ENCODE measurements around the gene NRXN3. TPM values are rescaled to one million over a fixed set of nuclear protein-coding genes. Genes with fewer than 3 reads are reported as not detected.

The NRXN3 gene
- total and polyA plus RNA-seq, 4 donors: 0.07 to 1.2 (median 0.23) TPM

GRCh38 chr14:79904497-79904896 is 1734.3 kb downstream of the NRXN3 start (continued):
- no peak for TF ChIP-seq JUND (IDR thresholded peaks at IDR 0.05)

GRCh38 chr14:79906994-79907393 is 1736.8 kb downstream of the NRXN3 start:
- no peaks in the 10 kb centered on the region for H3K9me3 ChIP-seq (ENCODE audit: control insufficient read depth in 4 of 4, low read length in 3 of 4)
- 68% methylated on average over 1 of the region's 1 CpG for WGBS

More at GRCh38 chr14:79906994-79907393, 1736.8 kb downstream of the NRXN3 start:
- DNase-seq (ENCODE audit: low spot score): no peak
- TF ChIP-seq MAX (IDR thresholded peaks at IDR 0.05) (no peak), RXRA (IDR thresholded peaks at IDR 0.05) (no peak), CTCF (IDR thresholded peaks at IDR 0.05; ENCODE audit: low read depth, low read length, missing input control) (no peak), RAD21 (IDR thresholded peaks at IDR 0.05) (no peak), ATF3 (IDR thresholded peaks at IDR 0.05) (no peak), JUND (IDR thresholded peaks at IDR 0.05) (no peak), GABPA (IDR thresholded peaks at IDR 0.05 in 1 of 2, conservative IDR thresholded peaks at IDR 0.05 in 1 of 2) (no peak), REST (IDR thresholded peaks at IDR 0.05) (no peak), HNF4G (IDR thresholded peaks at IDR 0.05) (no peak), SP1 (IDR thresholded peaks at IDR 0.05) (no peak), YY1 (IDR thresholded peaks at IDR 0.05) (no peak), FOXA2 (IDR thresholded peaks at IDR 0.05) (no peak), HNF4A (conservative IDR thresholded peaks at IDR 0.05) (no peak), FOXA1 (IDR thresholded peaks at IDR 0.05) (no peak), TAF1 (conservative IDR thresholded peaks at IDR 0.05) (no peak)
- TF ChIP-seq, protein P1, sequence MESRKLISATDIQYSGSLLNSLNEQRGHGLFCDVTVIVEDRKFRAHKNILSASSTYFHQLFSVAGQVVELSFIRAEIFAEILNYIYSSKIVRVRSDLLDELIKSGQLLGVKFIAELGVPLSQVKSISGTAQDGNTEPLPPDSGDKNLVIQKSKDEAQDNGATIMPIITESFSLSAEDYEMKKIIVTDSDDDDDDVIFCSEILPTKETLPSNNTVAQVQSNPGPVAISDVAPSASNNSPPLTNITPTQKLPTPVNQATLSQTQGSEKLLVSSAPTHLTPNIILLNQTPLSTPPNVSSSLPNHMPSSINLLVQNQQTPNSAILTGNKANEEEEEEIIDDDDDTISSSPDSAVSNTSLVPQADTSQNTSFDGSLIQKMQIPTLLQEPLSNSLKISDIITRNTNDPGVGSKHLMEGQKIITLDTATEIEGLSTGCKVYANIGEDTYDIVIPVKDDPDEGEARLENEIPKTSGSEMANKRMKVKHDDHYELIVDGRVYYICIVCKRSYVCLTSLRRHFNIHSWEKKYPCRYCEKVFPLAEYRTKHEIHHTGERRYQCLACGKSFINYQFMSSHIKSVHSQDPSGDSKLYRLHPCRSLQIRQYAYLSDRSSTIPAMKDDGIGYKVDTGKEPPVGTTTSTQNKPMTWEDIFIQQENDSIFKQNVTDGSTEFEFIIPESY (IDR thresholded peaks at IDR 0.05): no peak
- no peaks in the 10 kb centered on the region for H3K4me1 ChIP-seq (ENCODE audit: control insufficient read depth in 4 of 4, insufficient read depth in 4 of 4, low read length in 3 of 4)
- no peak overlapping the region for H3K9ac ChIP-seq (ENCODE audit: low read depth in 1 of 2, low read length in 2 of 2)
- no peak overlapping the region for H3K27ac ChIP-seq (ENCODE audit: low read depth in 1 of 2, low read length in 2 of 2)
- H3K36me3 ChIP-seq (ENCODE audit: control insufficient read depth in 4 of 4, insufficient read depth in 3 of 4, low read depth in 1 of 4, low read length in 3 of 4): no peaks in the 10 kb centered on the region
- H3K4me3 ChIP-seq (ENCODE audit: low read depth in 1 of 3, low read length in 3 of 3): no peak overlapping the region
- no peaks in the 10 kb centered on the region for H3K27me3 ChIP-seq (ENCODE audit: control insufficient read depth in 4 of 4, insufficient read depth in 4 of 4, low read length in 3 of 4)
